NCI-H510A (cell line): ENCODE measurements around the gene ZDHHC14.
"Not testable (repeated sequence)": the region's sequence is repeated elsewhere in the genome, so short reads cannot be mapped to it uniquely, and the experiment has no call there.

Experiments
- DNase-seq: peaks from one replicate; lab custom pipeline; 2025; lab: John Stamatoyannopoulos, UW

ZDHHC14 gene

DNA sequence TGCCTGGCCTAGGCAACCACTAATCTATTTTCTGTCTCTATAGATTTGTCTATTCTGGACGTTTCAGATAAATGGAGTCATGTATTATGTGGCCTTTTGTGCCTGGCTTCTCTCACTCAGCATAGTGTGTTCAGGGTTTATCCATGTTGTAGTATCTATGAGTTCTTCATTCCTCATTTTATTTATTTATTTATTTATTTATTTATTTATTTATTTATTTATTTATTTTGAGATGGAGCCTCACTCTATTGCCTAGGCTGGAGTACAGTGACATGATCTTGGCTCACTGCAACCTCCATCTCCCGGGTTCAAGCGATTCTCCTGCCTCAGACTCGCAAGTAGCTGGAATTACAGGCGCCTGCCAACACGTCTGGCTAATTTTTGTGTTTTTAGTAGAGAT is 86.3 kb downstream of the ZDHHC14 start:
- not testable (repeated sequence) for DNase-seq

DNA sequence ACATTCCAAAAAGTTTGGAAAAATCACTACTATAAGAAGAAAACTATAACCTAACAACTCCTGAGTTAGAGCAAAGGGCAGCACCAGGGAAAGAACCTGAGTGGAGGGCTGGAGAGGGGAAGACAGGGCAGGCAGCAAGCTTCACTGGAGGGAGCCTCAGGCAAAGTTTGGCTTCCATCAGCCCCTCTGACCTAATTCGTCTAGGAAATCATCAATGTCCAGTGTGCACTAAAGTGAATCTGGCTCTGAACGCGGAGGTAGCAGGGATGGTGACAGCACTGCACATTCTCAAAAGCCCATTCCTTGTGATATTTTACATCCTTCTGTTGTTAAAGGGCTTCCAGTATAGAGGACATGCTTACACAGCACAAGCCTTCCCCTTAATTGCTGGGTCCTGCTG is 87.1 kb downstream of the ZDHHC14 start:
- no peak for DNase-seq

DNA sequence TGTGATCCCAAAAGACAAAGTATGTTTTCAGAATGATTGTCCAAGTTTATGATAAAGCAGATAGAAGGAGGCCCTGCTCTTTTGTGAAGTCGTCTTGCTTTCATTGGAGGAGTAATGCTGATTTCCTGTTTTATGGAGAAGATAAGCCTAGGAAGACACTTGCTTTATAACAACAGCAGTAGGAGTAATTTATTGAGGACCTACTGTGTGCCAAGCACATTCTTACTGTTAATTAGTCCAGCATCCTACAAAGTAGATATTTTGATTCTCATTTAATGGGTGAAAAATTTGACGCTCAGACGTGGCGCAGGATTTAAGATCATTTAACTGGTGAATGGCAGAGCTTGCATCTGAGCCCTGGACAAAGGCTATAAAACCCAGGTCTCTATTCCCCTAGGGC is 87.6 kb downstream of the ZDHHC14 start:
- no peak for DNase-seq

GRCh38 chr6:157469378-157469777 is 88.4 kb downstream of the ZDHHC14 start:
- no peak for DNase-seq

DNA sequence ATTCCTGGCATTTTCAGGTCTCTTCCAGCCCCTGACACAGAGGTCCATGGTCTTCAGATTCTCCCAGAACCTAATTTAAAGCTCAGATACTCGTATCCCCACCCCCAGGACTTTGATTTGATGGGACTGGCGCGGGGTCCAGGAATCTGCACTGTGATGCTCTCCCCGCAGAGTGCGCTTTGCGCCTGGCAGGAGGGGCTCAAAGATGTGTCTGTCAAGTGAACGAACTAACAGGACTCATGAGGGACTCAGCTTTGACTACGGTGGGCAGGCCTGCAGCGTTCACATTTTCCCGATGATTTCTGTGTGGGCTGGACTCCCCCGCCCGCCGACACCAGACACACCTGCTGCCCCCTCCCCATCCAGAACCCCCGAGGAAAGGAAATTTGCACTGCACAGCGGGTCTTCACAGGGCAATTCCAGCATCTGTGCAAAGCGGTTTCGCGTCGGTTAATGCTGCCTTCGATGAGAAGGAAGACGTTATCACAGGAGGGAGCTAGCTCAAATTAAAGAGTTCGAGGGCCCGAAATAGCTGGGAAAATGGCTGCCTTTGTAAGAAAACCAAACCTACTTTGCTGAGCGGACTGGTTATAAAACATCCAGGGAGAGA is 90.2 kb downstream of the ZDHHC14 start:
- no peak for DNase-seq

GRCh38 chr6:157471895-157472686 is 91.1 kb downstream of the ZDHHC14 start:
- no peak for DNase-seq

GRCh38 chr6:157476797-157477196 is 95.8 kb downstream of the ZDHHC14 start:
- no peak for DNase-seq

- DNase-seq: no peak
Observed at GRCh38 chr6:157478926-157479325, 97.9 kb downstream of the ZDHHC14 start.

DNA sequence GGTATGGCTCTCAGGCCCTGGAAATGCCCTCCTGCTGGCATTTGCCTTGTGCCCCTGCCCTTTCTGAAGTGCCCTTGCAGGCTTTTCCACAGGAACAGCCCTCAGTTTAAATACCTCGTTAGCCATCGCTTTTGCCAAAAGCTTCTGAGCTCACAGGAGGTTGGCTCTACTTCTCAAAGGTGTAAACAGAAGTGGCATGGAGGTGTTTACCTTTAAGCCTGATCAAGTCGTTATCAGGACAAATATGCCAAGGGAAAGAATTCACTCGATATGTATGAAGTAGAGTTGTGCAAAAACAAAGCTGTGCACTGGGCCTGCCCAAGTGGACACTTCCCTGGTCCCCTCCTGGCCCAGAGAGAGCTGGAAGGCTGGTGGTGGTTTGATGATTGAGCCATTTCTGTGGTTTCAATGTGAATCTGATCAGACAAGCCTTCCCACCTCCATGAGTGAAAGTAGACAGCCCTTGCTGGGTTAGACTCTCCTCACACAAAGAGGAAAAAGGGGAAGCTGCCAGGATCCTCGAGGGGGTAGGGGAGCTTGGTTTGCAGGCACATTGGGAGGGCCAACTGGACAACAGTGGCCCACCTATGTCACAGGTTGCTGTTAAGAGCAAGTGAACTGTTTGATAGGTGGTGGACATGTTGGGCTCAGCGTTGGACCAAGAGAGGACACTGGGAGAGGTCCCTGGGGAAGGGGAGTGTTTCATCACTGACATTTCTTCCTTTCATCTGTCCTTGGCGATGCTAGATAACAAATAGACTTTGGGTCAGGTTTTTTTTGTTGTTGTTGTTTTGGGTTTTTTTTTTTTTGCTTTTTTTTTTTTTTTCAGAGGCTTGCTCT is 98.7 kb downstream of the ZDHHC14 start:
- DNase-seq: no peak

GRCh38 chr6:157481189-157481864 is 100.3 kb downstream of the ZDHHC14 start:
- no peak for DNase-seq

DNA sequence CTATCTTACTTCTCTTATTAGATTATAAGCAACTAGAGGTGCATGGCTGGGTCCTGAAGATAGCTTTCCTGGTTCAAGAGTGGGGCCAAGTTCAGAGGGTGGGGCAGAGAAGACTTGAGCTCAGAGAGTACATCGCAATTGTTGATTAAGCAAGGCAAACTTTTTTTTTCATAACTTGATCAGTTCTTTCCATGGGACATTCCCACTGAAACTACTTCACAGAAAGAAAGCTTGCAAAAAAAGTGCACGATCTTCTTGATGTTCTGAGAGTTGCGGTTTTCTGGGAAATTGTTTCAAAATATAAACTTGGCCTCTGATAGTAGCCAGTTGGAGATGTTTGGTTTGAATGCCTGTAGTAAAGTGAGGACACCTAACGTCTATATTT is 100.9 kb downstream of the ZDHHC14 start:
- no peak for DNase-seq

- DNase-seq: no peak
Observed at GRCh38 chr6:157483770-157484169, 102.8 kb downstream of the ZDHHC14 start.

- no peak for DNase-seq
Observed at GRCh38 chr6:157484181-157484580, 103.2 kb downstream of the ZDHHC14 start.

- no peak for DNase-seq
Observed at GRCh38 chr6:157486572-157486971, 105.6 kb downstream of the ZDHHC14 start.

DNA sequence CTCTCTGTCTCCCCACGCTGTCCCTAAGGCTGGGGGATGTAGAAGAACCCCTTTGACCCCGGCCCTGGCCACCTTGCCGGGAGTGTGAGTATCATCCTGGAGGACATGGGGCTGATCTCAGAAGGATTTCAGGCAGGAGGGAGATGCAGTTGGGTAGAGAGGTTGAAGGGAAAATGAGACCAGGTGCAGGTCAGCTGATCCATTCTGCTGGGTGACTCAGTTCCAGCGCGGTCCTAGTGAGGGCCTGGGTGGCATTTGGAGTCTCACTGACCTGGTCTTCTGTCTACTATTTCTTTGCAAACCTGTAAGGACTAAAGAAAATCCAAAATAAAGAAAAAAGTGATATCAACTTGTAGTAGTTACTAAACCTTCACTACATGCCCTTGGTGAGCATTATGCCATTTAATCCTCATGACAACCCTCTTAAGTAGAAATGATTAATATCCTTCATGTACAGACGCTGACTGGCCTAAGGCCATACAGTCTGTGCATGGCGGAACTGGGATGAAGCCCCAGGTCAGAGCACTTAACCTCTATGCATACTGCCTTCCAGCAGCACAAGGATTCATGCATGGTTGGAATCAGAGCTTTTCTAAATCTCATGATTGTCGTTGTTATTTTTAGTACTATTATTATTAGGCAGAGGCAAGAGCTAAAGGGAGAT is 106.3 kb downstream of the ZDHHC14 start:
- DNase-seq: no peak

- DNase-seq: no peak
Observed at GRCh38 chr6:157488058-157488457, 107.1 kb downstream of the ZDHHC14 start.

DNA sequence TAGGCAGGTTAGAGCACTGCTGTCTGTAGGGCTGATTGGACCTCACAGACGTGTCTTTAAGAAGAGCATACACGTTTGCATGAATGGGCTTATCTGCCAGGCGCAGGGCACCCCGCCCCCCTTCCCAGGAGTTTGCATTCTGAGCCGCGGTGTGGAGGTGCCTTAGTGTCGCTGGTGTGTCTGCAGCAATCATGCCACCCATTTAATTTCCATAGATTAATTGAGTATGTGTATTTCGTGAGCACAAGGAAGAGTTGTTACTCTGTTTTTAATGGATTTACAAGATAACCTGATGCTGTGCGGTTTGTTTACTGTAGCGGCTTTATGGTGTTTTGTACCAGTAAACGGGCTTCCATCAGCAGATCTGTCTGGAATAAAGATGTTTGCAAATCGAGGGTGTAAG is 107.7 kb downstream of the ZDHHC14 start:
- DNase-seq: no peak

- DNase-seq: no peak
Observed at GRCh38 chr6:157490611-157491269, 109.8 kb downstream of the ZDHHC14 start.

DNA sequence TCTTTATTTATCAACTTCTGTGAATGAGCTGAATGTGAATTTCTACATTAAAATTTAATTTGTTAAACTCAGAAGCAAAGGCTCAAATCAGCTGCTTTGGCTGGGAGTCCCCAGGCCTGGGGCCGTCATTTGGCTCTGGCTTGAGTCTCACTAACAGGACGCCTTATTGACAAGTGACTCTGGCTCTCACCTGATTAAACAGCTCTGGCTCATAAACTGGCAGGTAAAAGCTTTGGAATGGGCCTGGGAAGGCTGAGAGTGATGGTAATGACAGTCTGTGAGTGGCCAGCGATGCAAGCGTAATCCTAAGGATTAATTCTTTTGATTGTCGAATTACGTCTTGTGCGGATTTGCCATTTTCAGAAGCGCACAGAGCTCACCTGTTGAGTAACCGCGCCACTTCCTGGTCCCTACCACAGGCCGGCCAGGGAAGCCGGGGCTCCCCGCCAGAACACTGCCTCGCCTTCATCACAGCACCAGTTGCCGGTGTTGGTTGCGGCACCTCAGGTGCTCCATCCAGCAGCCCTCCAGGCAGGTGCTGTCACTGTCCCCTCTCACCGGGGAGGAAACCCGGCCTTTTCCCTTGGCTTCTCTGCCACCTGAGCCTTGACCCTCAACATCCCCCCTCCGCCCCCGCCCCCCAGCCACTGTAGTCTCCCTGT is 110.7 kb downstream of the ZDHHC14 start:
- DNase-seq: no peak

GRCh38 chr6:157492249-157492648 is 111.3 kb downstream of the ZDHHC14 start:
- DNase-seq: no peak

DNA sequence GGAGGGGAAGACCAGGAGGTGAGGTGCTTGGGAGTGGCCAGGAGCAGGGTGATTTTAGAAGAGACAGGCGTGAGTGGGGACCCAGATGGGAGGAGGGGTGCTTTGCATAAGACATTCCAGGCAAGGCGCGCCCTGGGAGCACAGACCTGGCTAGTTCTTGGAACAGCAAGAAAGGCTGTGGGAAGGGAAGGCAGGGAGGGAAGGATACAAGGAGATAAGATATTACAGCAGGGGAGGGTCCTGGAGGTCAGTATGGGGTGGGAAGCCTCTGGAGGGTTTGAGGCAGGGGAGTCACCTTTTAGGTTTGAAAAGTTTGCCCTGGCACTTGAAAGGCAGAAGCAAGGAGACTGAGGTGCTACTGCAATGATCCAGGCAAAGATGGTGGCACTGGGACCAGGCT is 111.8 kb downstream of the ZDHHC14 start:
- DNase-seq: no peak
